Measurements from ENCODE around the gene RPS17.

The RPS17 gene

GRCh38 chr15:82540055-82540983 lies at the start of gene RPS17:
RPS17 (minus strand) TSS chr15:82540457; CDS start chr15:82540428, 29 bp downstream.
- DNase-seq = peak; percentile 98

GRCh38 chr15:82587805-82588204 lies 47.5 kb upstream of the RPS17 start:
- DNase-seq = peak; percentile 87

DNA sequence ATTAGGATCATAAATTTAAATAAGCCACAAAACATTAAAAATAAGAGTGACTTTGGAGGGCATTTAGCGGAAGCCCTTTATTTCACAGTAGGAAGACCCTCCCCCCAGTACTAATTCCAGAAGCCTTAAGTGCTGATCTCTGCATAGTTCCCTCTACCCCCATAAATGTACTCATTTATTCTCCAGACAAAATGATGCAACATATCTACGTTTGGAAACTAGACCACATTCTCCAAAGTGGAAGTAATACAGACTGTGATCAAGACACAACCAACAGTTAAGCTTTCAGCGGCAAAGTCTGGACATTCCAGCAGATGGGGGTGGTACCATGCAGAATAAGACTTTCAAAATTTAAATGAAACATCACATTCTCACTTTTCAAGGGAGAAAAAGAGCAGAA lies 44.8 kb upstream of the RPS17 start:
- DNase-seq = no peak

DNA sequence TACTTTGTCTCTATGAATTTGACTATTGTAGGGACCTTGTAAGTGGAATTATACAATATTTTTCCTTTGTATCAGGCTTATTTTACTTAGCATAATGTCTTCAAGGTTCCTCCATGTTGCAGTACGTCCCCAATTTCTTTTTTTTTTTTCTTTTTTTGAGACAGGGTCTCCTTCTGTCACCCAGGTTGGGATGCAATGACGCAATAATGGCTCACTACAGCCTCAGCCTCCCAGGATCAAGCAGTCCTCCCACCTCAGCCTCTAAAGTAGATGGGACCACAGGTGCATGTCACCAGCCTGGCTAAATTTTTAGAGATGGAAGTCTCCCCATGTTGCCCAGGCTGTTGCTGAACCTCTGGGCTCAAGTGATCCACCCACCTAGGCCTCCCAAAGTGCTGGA lies 40.5 kb upstream of the RPS17 start:
- DNase-seq = no peak

- DNase-seq = no peak
Measured at GRCh38 chr15:82575335-82575734, 35.1 kb upstream of the RPS17 start.

DNA sequence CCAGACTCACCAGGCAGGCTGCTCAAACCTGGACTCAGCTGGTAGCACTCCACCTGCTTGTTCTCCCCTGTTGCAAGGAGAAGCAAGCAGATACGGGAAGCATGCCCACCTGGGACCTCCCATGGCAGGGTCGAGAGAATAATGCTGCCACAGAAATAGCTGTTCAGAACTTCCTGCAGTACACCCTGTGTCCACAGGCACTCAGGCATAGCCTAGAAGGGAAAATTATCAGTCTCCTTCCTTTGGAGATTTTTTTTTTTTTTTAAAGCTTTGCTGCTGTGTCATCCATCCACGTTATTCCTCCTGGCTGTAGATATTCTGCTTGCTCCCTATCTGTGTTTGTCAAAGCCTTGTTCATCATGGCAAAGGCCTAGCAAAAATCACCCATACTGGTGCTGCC lies 32.7 kb upstream of the RPS17 start:
- DNase-seq = no peak

DNA sequence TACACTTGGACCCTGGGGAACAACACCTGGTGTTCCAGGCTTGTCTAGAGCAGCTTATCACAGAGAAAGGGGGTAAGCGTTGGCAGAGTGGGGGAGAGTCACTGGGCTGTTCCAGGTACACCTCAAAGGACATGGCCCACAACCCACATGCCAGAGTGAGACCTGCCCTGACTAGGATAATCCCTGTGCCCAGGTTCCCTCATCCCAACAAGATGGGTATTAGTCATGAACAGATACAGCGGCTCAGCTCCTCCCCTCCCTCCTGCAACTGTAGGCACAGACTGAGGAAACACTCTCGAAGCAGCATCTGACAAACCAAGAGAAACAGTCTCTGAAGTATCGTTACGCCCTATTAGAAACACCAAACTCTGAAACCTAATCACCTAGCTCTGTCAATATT lies 32.1 kb upstream of the RPS17 start:
- DNase-seq = no peak

GRCh38 chr15:82571722-82572222 lies 31.5 kb upstream of the RPS17 start:
- DNase-seq = peak; percentile 89

GRCh38 chr15:82570721-82571508 lies 30.7 kb upstream of the RPS17 start:
- DNase-seq = peak; percentile 74

- DNase-seq = no peak
Measured at GRCh38 chr15:82569834-82570233, 29.6 kb upstream of the RPS17 start.

- no peak for DNase-seq
Measured at GRCh38 chr15:82568986-82569385, 28.7 kb upstream of the RPS17 start.

DNA sequence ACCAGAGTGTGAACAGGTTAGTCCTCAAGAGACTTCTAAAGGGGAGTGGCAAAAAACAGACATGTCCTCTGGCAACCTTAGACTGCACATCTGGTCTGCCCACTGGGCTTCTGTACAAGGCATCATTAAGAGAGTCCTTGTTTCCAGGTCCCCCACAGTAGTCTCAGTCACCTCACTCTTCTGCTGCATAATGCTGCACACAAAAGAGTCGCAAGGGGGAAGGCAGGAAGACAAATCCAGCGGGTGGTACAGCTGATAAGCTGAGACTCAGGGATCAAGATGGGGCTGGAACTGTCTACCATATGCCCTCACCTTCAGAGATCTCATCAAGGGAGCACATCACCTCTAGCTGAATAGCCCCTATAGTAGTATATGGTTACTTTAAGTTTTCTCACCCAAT lies 27.4 kb upstream of the RPS17 start:
- DNase-seq = no peak

- no peak for DNase-seq
Measured at GRCh38 chr15:82566690-82567089, 26.4 kb upstream of the RPS17 start.

DNA sequence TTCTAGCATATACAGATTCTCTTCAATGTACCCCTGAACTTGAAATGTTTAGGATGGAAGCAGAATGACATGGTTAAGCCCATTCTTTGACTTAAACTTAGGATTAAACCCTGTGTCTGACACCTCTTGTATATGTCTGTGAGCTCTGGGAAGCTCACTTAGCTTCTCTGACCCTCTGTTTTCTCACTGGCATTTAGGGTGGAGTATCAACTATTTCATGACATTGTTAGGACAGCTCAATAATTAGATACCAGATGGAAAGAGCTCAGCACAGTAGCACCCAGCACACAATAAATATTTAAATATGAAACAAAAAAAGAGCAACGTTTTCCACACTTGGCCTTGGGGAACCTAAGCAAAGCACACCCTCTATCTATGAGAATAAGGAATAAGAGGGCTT lies 18.2 kb upstream of the RPS17 start:
- no peak for DNase-seq

DNA sequence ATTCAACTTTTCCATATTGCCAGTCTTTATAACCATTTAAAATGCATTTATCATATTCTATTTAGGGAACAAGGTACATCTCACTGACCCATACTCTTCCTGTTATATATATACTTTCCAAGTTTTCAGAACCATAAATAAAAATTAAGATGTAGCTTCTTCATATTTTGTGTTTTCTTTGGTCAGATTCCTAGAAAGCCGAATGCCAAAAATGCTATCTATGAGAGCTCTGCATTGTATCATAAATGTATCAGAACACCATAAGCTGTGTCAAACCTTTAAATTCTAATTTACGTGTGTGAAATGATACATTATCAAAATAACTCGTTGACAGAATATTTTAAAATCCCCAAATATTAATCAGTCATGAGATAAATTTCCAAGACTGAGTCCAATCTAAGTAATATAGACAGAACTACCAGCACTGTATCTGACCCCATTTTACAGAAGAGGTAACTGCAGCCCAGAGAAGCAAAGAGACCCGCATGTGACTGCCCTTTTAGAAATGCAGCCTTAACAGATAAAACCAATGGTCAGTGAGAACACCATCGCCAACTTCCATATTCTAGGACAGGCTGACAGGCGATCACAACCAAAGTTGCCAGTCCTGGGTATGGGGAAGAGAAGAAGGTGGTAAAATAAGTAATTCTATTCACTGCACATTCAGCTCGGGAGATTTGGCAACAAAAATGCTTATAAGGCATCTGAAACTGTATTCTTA lies 16.2 kb upstream of the RPS17 start:
- no peak for DNase-seq

DNA sequence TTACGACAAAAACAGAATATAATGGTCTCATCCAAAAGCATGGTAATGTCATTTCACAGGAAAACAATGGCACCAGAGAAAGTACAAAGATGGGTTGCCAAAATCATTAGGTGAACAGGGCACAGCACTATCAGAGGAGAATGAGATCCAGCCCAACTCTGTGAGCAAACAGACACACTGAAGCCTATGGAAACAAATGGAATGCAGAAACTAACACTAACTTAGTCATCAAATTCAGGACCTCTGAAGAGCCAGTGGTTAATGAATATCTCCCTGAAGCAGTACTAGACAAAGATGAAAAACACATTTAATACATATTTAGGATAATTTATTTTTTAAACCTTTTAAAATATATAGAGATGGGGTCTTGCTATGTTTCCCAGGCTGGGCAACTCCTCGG lies 14.6 kb upstream of the RPS17 start:
- DNase-seq = no peak

DNA sequence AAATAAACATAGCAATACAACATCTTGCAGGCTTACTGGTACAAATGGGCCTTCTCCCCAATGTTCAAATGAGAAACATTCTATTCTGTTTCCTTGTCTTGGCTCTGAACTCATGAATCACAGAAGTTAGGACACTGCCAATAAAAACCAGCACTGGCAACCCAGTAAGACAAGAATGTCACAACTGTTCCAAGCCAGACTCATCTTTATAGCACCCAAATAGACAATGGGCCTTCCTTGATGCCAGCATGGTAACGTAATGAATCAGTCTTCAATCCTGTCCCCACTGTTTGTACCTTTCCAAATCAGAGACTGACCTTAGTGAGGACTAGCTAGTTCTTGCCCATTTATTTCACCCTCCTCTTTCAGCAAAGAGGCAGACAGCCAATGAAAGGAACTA lies 14.1 kb upstream of the RPS17 start:
- no peak for DNase-seq

DNA sequence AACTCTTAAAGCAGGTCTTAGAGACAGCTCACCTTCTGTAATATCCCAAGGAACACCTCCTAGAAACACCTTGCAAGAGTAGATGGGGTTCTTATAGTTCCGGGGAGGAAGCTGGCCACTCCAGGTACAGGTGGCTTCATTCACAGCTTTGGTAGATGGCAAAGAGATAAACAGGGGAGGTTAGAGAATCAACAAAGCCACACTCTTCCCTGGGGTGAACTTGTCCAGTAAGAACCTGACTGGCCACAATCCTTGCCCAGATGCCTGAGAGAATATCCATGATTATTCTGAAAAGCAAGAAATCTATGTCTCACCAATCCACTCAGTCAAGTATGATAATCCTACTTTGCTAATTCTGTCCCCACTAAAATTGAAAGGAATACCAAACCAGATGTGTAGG lies 13.6 kb upstream of the RPS17 start:
- no peak for DNase-seq

DNA sequence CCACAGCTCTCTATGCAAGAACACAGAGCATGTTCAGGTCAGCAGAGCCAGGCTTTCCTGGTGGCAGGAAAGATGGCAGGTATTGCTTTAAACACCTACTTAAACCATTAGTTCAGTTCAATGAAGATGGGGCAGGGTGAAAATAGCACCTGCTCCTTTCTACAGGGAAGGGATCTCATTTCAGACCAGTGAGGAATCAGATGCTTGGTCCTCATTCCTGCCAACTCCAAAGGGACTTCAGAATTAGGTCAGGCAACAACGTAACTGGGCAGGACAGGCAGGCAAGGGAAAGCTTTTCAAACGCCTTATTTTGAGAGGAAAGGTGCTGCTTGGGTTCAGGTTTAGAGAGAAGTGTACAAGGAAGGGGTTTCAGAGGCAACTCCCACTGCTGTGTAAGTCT lies 12.6 kb upstream of the RPS17 start:
- peak; percentile 19 for DNase-seq

GRCh38 chr15:82551646-82552247 lies 11.5 kb upstream of the RPS17 start:
- peak; percentile 37 for DNase-seq

DNA sequence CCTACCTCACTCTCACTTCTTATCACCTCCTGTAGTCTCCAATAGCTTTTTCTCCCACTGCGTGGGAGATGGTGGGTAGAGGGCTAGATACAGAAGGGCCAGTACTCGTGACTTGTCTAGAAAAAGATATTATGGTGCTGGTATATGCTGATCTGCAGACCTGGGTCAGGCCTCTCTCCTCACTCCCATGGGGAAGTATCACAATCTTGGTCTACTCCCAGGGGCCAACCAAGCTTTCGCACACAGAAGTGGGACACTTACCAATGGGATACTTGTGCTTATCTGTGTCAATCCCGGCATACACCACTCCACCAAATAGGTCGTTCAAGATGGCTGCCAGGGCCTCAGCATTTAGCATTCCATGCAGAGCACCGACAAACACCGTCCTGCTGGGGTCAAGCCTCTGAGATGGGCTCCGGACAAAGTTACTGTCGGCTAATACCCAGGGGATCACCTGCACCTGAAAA lies 9.0 kb upstream of the RPS17 start:
- DNase-seq = peak; percentile 28

GRCh38 chr15:82548700-82549099 lies 8.4 kb upstream of the RPS17 start:
- DNase-seq = no peak

DNA sequence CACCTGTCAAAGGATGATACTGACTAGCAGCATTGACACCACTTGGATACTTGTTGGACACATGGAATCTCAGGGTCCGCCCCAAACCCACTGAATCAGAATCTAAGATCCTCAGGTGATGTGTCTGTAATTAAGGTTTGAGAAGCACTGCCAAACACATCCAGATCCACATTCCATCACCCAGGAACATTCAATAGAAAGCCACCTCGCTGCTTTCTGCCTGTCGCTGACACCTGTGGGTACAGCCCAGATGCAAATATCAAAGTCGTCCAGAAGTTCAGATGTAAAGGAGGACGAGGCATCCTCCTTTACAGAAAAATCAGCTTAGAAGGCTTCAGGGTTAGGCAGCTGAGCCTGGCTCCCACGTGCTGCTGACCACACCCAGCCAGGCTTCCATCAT lies 5.2 kb upstream of the RPS17 start:
- peak; percentile 37 for DNase-seq

Measured in islet precursor cell (in vitro differentiated cells).